ENCODE measurements around the gene CDCP2.

CDCP2 gene

GRCh38 chr1:54120018-54120697 is 32.6 kb downstream of the CDCP2 start:
- no peaks in the 10 kb centered on the region for H3K9me3 ChIP-seq (ENCODE audit: control insufficient read depth, insufficient read depth, low read length)
- H3K9ac ChIP-seq (ENCODE audit: low read depth, low read length): no peak overlapping the region
- peaks cover 5% of the 10 kb centered on the region for H3K4me1 ChIP-seq (ENCODE audit: control insufficient read depth, insufficient read depth, low read length)
- peaks cover 12% of the 10 kb centered on the region for H3K27me3 ChIP-seq (ENCODE audit: control insufficient read depth, insufficient read depth, low read length)
- H3K36me3 ChIP-seq (ENCODE audit: control insufficient read depth, insufficient read depth, low read length): no peaks in the 10 kb centered on the region
- H3K4me3 ChIP-seq (ENCODE audit: low read depth, low read length): no peak overlapping the region

- no peaks in the 10 kb centered on the region for H3K9me3 ChIP-seq (ENCODE audit: control insufficient read depth, insufficient read depth, low read length)
- H3K27me3 ChIP-seq (ENCODE audit: control insufficient read depth, insufficient read depth, low read length): peaks cover 12% of the 10 kb centered on the region
- H3K9ac ChIP-seq (ENCODE audit: low read depth, low read length): peak overlapping the region; percentile 24
- no peak overlapping the region for H3K4me3 ChIP-seq (ENCODE audit: low read depth, low read length)
- H3K4me1 ChIP-seq (ENCODE audit: control insufficient read depth, insufficient read depth, low read length): peaks cover 2% of the 10 kb centered on the region
- H3K36me3 ChIP-seq (ENCODE audit: control insufficient read depth, insufficient read depth, low read length): no peaks in the 10 kb centered on the region
These were observed 34.1 kb downstream of the CDCP2 start for GRCh38 chr1:54118704-54119103.

- Histone ChIP-seq H3K9ac (ENCODE audit: low read depth, low read length) (peak overlapping the region; percentile 24), H3K4me1 (ENCODE audit: control insufficient read depth, insufficient read depth, low read length) (peaks cover 2% of the 10 kb centered on the region), H3K9me3 (ENCODE audit: control insufficient read depth, insufficient read depth, low read length) (no peaks in the 10 kb centered on the region), H3K36me3 (ENCODE audit: control insufficient read depth, insufficient read depth, low read length) (no peaks in the 10 kb centered on the region), H3K4me3 (ENCODE audit: low read depth, low read length) (no peak overlapping the region), H3K27me3 (ENCODE audit: control insufficient read depth, insufficient read depth, low read length) (peaks cover 12% of the 10 kb centered on the region)
These were observed 34.8 kb downstream of the CDCP2 start for GRCh38 chr1:54117815-54118563.

GRCh38 chr1:54115520-54115919 is 37.3 kb downstream of the CDCP2 start:
- peaks cover 4% of the 10 kb centered on the region for H3K27me3 ChIP-seq (ENCODE audit: control insufficient read depth, insufficient read depth, low read length)
- H3K4me3 ChIP-seq (ENCODE audit: low read depth, low read length): no peak overlapping the region
- no peaks in the 10 kb centered on the region for H3K36me3 ChIP-seq (ENCODE audit: control insufficient read depth, insufficient read depth, low read length)
- no peak overlapping the region for H3K9ac ChIP-seq (ENCODE audit: low read depth, low read length)
- no peaks in the 10 kb centered on the region for H3K9me3 ChIP-seq (ENCODE audit: control insufficient read depth, insufficient read depth, low read length)
- no peaks in the 10 kb centered on the region for H3K4me1 ChIP-seq (ENCODE audit: control insufficient read depth, insufficient read depth, low read length)

GRCh38 chr1:54114955-54115354 is 37.8 kb downstream of the CDCP2 start:
- Histone ChIP-seq H3K27me3 (ENCODE audit: control insufficient read depth, insufficient read depth, low read length) (no peaks in the 10 kb centered on the region), H3K4me3 (ENCODE audit: low read depth, low read length) (no peak overlapping the region), H3K4me1 (ENCODE audit: control insufficient read depth, insufficient read depth, low read length) (no peaks in the 10 kb centered on the region), H3K9me3 (ENCODE audit: control insufficient read depth, insufficient read depth, low read length) (no peaks in the 10 kb centered on the region), H3K9ac (ENCODE audit: low read depth, low read length) (no peak overlapping the region), H3K36me3 (ENCODE audit: control insufficient read depth, insufficient read depth, low read length) (no peaks in the 10 kb centered on the region)

GRCh38 chr1:54114001-54114400 is 38.8 kb downstream of the CDCP2 start:
- Histone ChIP-seq H3K27me3 (ENCODE audit: control insufficient read depth, insufficient read depth, low read length) (no peaks in the 10 kb centered on the region), H3K4me1 (ENCODE audit: control insufficient read depth, insufficient read depth, low read length) (no peaks in the 10 kb centered on the region), H3K36me3 (ENCODE audit: control insufficient read depth, insufficient read depth, low read length) (no peaks in the 10 kb centered on the region), H3K9ac (ENCODE audit: low read depth, low read length) (no peak overlapping the region), H3K9me3 (ENCODE audit: control insufficient read depth, insufficient read depth, low read length) (no peaks in the 10 kb centered on the region), H3K4me3 (ENCODE audit: low read depth, low read length) (no peak overlapping the region)

- H3K9ac ChIP-seq (ENCODE audit: low read depth, low read length): no peak overlapping the region
- H3K36me3 ChIP-seq (ENCODE audit: control insufficient read depth, insufficient read depth, low read length): no peaks in the 10 kb centered on the region
- no peaks in the 10 kb centered on the region for H3K4me1 ChIP-seq (ENCODE audit: control insufficient read depth, insufficient read depth, low read length)
- H3K9me3 ChIP-seq (ENCODE audit: control insufficient read depth, insufficient read depth, low read length): no peaks in the 10 kb centered on the region
- H3K4me3 ChIP-seq (ENCODE audit: low read depth, low read length): no peak overlapping the region
- H3K27me3 ChIP-seq (ENCODE audit: control insufficient read depth, insufficient read depth, low read length): no peaks in the 10 kb centered on the region
These were observed 40.0 kb downstream of the CDCP2 start for GRCh38 chr1:54112705-54113368.

GRCh38 chr1:54112027-54112426 is 40.8 kb downstream of the CDCP2 start:
- no peaks in the 10 kb centered on the region for H3K36me3 ChIP-seq (ENCODE audit: control insufficient read depth, insufficient read depth, low read length)
- no peaks in the 10 kb centered on the region for H3K4me1 ChIP-seq (ENCODE audit: control insufficient read depth, insufficient read depth, low read length)
- H3K27me3 ChIP-seq (ENCODE audit: control insufficient read depth, insufficient read depth, low read length): no peaks in the 10 kb centered on the region
- H3K4me3 ChIP-seq (ENCODE audit: low read depth, low read length): no peak overlapping the region
- H3K9me3 ChIP-seq (ENCODE audit: control insufficient read depth, insufficient read depth, low read length): no peaks in the 10 kb centered on the region
- H3K9ac ChIP-seq (ENCODE audit: low read depth, low read length): no peak overlapping the region

GRCh38 chr1:54111624-54112023 is 41.2 kb downstream of the CDCP2 start:
- no peaks in the 10 kb centered on the region for H3K9me3 ChIP-seq (ENCODE audit: control insufficient read depth, insufficient read depth, low read length)

GRCh38 chr1:54110996-54111395 is 41.8 kb downstream of the CDCP2 start:
- no peaks in the 10 kb centered on the region for H3K9me3 ChIP-seq (ENCODE audit: control insufficient read depth, insufficient read depth, low read length)
- H3K36me3 ChIP-seq (ENCODE audit: control insufficient read depth, insufficient read depth, low read length): no peaks in the 10 kb centered on the region
- H3K27me3 ChIP-seq (ENCODE audit: control insufficient read depth, insufficient read depth, low read length): no peaks in the 10 kb centered on the region
- no peaks in the 10 kb centered on the region for H3K4me1 ChIP-seq (ENCODE audit: control insufficient read depth, insufficient read depth, low read length)
- H3K9ac ChIP-seq (ENCODE audit: low read depth, low read length): no peak overlapping the region
- H3K4me3 ChIP-seq (ENCODE audit: low read depth, low read length): no peak overlapping the region

More at GRCh38 chr1:54111624-54112023, 41.2 kb downstream of the CDCP2 start:
- H3K4me3 ChIP-seq (ENCODE audit: low read depth, low read length): no peak overlapping the region
- H3K4me1 ChIP-seq (ENCODE audit: control insufficient read depth, insufficient read depth, low read length): no peaks in the 10 kb centered on the region
- no peaks in the 10 kb centered on the region for H3K27me3 ChIP-seq (ENCODE audit: control insufficient read depth, insufficient read depth, low read length)
- H3K9ac ChIP-seq (ENCODE audit: low read depth, low read length): no peak overlapping the region
- no peaks in the 10 kb centered on the region for H3K36me3 ChIP-seq (ENCODE audit: control insufficient read depth, insufficient read depth, low read length)

- Histone ChIP-seq H3K9ac (ENCODE audit: low read depth, low read length) (no peak overlapping the region), H3K4me3 (ENCODE audit: low read depth, low read length) (no peak overlapping the region), H3K4me1 (ENCODE audit: control insufficient read depth, insufficient read depth, low read length) (no peaks in the 10 kb centered on the region), H3K27me3 (ENCODE audit: control insufficient read depth, insufficient read depth, low read length) (no peaks in the 10 kb centered on the region), H3K9me3 (ENCODE audit: control insufficient read depth, insufficient read depth, low read length) (no peaks in the 10 kb centered on the region), H3K36me3 (ENCODE audit: control insufficient read depth, insufficient read depth, low read length) (no peaks in the 10 kb centered on the region)
These were observed 43.4 kb downstream of the CDCP2 start for GRCh38 chr1:54109129-54110090.

All from iPS-15b (cell line).